Gastroesophageal sphincter (tissue), 3 donors: Measurements from ENCODE around the gene PDIA4.

Experiments
- CTCF ChIP-seq, 4 experiments: fragments of 200-600 bp in 2 of 4; fragments of 450-650 bp in 2 of 4; sonication (generic) in 1 of 4; IDR thresholded peaks; one replicate each; pipeline ENCODE4 v1.5.1; 2017 to 2019; ENCODE audit warnings: antibody characterized with exemption in 4 of 4, mild to moderate bottlenecking in 2 of 4, moderate library complexity in 2 of 4
- EP300 ChIP-seq: sonication (generic); formaldehyde crosslinking; IDR thresholded peaks from one replicate; pipeline ENCODE4 v1.6.1; 2017; ENCODE audit warnings: antibody characterized with exemption, mild to moderate bottlenecking
- POLR2A ChIP-seq, 2 donors: fragments of 450-650 bp; IDR thresholded peaks; one replicate each; pipeline ENCODE4 v1.6.1; 2017; ENCODE audit warnings: antibody characterized with exemption in 2 of 2, mild to moderate bottlenecking in 2 of 2, moderate library complexity in 1 of 2
- POLR2AphosphoS5 ChIP-seq: sonication (generic); formaldehyde crosslinking; IDR thresholded peaks from one replicate; pipeline ENCODE4 v1.6.1; 2017; ENCODE audit warnings: antibody characterized with exemption

DNA sequence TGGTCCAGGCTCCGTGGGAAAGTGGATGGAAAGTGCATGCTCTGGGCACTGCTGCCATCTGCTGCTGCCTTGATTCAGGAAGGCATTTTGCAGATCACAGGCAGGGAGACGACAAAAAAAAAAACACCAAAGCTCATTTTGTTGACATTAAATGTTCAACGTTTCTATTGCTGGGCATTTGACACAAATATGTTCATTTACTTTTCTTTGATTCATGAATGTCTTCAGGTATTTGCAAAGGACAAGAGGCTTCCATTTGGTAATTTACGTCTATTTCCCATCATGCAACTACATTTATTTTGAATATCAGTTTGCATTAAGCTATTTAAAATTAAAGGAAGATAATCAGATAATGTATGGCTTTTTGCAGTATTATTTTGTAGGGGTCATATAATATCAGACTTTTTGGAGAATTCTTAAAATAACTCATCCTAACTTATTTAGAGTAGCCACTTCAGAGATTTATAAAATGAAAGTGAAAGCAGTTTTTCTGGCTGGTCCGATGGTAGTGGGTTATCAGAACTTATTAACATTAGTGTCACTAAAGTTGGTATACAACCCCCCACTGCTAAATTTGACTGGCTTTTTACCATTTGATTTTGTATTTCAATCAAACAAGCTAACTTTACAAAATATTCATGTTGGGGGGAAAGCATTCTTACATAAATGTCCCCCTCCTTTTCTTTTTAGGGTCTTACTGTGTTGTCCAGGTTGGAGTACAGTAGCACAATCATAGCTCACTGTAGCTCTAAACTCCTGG, 65.3 kb downstream of the PDIA4 start:
- no peak for TF ChIP-seq EP300
- no peak for TF ChIP-seq POLR2A (IDR thresholded peaks at IDR 0.05)
- peak; percentile 36 to 77 (median 48) for TF ChIP-seq CTCF (IDR thresholded peaks at IDR 0.05)
- TF ChIP-seq POLR2AphosphoS5 = no peak
